ENCODE data around the gene SIGLEC8.
"Not testable (repeated sequence)": the region's sequence is repeated elsewhere in the genome, so short reads cannot be mapped to it uniquely, and the experiment has no call there.

SIGLEC8 gene

DNA sequence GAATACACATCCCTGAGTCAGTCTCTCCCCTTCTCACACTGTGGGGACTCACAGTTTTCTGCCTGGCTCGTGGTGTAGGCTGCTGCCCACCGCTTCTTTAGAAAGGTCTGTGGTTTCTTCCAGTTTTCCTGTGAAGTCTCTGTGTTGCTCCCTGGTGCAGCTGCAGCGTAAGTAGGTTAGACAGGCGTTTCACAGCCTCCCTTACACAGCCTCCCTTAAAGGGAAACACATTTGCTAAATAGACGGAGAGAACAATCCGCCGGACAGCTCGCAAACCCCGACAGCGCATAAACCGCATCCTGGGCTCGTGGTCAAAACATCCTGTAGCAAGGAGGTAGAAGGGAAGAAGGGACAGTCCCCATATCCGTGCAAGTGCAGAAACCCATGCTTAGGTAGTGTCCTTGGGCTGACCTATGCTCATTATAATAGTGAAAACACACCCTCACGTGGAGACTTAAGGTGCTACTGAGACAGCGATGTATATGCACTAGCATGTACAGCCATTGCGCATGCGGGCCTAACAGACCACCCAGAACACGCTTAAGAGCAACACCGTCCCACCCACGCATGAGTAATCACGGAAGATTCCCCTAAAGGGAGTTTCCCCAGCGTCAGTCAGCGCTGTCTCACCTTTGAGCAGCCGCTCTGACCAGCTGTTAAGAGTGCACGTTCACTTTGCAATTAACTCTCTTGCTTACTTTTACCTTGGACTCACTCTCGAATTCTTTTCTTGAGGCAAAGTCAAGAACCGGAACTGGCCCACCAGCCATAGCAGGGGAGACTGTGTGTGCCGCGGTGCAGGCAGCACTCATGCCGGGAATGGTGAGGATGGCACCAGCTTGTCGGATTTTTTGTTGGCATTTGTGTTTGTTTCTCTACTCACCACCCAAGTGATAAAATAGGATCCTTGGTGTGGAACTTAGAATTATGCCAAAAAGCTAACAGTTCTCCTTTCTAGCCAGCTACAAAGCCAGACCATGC lies 16.6 kb downstream of the SIGLEC8 start:
- DNase-seq, result no peak

DNA sequence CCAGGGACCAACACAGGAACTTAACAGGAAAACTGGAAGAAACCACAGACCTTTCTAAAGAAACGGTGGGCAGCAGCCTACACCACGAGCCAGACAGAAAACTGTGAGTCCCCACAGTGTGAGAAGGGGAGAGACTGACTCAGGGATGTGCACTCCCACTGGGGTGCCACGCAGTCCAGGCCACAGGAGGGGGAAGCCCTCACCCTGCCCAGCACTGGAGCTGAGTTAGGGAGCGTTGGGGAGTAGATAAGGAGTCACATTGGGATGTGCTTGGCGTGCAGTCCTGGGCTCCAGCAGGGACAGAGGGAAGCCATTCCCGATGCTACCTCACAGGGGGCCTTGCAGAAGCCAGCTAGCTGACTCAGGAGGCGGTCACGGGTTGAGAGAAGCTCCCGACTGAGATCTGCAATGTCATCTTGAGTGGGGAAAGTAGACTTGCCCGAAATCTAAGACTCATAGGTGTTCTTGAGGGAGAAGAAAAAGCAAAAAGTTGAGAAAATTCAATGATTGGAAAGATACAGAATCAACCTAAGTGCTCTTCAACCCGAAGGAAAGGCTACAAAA lies 17.3 kb downstream of the SIGLEC8 start:
- DNase-seq, result no peak

DNA sequence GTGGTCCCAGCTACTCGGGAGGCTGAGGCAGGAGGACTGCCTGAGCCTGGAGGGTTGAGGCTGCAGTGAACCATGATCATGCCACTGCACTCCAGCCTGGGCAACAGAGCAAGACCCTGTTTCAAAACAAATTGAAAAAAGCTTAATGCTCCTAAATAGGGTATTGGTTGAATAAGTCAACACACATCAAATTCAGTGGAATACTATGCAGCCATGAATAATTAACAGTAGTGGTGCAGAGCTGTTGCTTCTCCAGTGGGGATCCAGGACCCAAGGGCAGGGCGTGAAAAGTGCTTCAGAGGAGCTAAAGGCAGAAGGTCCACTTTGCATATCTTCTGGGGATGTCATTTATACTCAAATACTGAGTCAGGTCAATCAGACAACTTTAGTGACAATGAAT lies 18.2 kb downstream of the SIGLEC8 start:
- DNase-seq, result no peak

DNA sequence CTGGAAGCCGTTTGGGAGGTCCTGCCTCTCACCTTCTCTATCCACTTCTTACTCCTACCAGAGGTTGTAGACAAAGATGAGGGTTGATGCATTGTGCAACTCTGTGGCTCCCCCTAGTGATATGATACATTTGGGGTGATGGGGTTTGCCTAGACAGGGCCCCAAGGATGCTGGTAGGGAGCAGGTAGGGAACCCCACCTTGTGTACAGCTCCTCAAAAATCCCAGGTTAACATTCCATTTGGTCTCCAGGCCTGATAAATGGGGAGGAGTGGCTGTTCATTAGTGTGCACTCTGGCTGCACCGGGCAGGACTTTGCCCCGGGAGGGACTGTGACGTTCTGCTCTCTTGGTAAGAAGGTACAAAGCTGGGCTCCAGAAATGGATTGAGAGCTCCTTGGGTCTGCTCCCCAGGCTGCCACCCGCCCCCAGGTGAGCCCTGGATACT lies 19.2 kb downstream of the SIGLEC8 start:
- no peak for DNase-seq

DNA sequence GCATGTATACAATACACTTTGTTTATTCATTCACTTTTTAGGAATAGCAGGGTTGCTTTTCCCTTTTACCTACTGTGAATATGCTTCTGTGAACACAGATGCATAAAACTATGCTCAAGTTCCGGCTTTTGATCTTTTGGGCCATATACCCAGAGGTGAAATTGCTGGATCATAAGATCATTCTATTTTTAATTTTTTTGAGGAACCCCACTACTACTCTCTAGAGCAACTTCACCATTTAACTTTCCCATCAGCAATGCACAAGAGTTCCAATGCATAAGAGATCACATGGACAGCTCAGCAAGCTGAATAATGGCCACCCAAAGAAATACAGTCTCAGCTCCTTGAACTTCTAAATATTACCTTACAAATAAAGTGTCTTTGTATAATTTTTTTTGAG lies 23.8 kb downstream of the SIGLEC8 start:
- no peak for DNase-seq

DNA sequence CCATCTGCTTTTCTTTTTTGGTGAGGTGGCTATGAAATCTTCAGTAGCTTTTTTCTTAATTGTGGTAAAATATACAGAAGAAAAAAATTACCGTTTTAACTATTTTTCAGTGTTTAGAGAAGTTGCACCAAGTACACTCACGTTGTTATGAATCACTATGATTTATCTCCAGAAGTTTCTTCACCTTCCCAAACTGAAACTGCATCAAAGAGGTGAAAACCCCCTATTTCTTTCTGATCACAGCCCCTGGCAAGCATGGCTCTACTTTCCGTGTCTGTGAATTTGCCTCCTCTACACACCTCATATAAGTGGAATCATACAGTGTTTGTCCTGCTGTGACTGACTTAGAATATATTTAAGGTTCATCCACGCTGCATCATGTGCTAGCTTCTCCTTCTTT lies 25.2 kb downstream of the SIGLEC8 start:
- no peak for DNase-seq

DNA sequence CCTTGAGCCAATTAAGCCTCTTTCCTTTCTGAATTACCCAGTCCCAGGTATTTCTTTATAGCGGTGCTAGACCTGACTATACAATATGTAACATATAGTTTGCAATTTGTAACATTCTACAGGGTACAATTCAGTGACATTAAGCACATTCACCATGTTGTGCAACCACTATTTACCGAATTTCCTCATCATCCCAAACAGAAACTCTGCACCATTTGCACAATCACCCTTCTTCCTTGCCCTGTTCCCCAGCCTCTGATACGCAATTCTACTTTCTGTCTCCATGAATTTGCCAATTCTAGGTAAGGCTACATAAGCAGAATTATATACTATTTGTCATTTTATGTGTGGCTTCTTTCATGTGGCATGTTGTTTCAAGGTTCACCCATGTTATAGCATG lies 27.1 kb downstream of the SIGLEC8 start:
- no peak for DNase-seq

DNA sequence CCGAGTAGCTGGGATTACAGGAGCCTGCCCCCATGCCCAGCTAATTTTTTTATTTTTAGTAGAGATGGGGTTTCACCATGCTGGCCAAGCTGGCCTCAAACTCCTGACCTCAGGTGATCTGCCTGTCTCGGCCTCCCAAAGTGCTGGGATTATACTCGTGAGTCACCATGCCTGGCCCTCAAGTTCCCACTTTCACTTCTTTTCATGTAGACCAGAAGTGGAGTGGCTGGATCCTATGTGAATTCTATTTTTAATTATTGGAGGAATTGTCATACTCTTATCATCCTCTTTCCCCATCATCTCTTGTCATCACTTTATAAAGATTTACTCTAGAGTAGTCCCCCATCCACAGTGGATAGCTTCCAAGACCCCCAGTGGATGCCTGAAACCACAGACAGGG lies 28.0 kb downstream of the SIGLEC8 start:
- no peak for DNase-seq

DNA sequence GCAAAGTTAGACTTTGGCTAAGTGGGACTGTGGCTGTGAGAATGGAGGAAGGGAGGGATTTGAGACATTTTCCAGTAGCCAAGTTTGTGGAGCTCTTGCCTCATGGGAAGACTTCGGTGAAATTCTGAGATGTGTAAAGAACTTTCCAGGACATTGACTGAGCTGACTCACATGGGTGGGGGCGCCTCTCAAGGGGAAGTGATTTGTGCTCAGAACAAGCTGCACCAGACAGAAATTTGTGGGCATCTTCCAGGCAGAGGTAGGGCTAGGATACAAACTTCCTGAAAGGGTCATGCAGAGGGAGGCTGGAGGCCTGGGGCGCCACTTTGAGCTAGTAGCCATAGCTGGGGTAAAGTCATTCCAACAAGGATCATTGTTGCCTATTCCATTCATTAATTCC lies 31.1 kb downstream of the SIGLEC8 start:
- DNase-seq, result no peak

DNA sequence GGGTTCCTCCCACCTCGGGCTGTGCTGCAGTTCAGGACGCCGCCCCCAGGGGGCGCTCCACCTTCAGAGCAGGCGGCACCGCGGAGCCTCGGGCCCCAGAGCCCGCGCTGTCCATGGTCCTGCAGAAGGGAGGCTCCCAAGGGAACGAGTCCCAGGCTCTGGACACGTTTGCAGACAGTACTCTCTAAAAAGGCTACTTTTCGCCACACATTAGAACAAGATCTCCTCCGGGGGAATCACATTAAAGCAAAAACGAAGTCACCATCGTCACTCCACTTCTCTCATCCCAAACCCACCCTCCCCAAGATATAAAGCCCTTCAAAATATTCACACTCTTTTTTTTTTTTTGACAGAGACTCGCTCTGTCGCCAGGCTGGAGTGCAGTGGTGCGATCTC lies 36.2 kb downstream of the SIGLEC8 start:
- DNase-seq, result no peak

DNA sequence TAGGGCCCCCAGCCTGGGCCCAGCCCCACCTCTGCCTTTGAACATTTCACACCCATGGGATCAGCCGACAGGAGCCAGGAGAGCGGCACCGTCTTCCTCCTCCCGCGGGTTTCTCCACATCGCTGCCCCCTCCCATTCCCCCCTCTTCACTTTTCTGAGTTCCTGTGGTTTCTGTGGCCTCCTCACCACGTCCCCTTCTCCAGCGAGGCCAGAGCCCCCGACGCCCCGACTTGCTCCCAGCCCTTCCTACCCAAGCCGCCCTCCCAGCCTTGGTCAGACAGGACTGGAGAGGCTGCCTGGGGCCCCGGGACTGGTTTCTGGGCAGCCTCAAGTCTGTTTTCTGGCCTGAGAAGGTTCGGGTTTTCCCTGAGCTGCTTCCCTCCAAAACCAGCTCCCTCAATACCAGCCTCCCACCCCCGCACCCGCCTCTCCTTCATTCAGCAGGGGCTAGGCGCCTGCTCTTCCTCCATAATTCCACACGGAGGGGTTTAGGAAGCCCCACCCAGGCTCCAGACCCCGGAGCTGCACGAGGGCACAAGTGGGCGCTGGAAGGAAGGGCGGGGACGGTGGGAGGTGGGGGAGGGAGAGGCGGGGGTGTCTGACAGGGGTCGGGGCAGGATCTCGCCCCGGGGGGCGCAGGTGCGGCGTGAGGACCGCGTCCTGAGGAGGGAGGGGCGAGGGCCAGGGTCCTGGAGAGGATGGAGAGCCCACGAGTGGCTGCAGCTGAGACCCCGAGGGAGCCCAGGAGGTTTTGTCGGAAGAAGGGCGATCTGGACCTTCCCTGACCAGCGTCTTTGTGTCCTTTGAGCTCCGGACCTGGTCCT lies 36.8 kb downstream of the SIGLEC8 start:
- no peak for DNase-seq

DNA sequence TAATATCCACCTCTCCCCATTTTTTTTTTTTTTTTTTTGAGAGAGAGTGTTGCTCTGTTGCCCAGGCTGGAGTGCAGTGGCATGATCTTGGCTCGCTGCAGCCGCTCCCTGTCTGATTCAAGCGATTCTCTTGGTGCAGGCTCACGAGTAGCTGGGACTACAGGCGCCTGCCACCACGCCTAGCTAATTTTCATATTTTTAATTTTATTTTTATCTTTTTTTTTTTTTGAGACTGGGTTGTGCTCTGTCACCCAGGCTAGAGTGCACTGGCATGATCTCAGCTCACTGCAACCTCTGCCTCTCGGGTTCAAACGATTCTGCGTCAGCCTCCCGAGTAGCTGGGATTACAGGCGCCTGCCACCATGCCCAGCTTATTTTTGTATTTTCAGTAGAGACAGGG lies 37.7 kb downstream of the SIGLEC8 start:
- DNase-seq, result not testable (repeated sequence)

DNA sequence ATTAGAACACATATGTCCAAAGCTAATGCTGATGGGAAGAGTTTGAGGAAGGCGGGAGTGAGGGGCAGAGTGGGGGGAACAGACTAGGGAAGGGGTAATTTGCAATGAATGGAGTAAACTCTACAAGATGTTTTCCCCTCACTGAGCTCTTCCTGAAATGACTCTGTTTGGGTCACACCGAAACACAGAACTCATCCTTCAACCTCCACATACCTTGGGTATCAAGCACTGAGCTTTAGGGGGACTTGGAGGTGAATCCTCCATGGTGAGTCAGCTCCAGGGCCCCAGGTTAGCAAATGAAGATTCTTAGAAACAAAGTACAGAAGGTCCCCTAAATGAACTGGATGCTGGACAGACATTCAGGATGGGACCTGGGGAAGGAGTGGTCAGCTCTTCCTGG lies 39.5 kb downstream of the SIGLEC8 start:
- DNase-seq, result no peak

DNA sequence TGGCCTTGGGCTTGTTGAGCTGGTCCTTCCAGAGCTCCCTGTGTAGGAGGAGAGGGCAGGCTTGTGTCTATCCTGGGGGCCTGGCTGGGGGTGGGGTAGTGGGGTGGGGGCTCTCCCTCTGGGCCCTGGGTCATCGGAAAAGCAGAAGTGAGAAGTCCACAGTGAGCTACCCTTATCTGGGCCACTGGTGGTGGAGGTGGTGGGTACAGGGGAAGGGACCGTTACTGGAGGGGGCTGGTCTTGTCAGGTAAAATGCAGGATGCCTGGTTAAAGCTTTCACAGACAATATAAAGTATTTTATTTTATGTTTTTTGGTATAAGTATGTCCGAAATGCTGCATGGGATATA lies 40.5 kb downstream of the SIGLEC8 start:
- no peak for DNase-seq

DNA sequence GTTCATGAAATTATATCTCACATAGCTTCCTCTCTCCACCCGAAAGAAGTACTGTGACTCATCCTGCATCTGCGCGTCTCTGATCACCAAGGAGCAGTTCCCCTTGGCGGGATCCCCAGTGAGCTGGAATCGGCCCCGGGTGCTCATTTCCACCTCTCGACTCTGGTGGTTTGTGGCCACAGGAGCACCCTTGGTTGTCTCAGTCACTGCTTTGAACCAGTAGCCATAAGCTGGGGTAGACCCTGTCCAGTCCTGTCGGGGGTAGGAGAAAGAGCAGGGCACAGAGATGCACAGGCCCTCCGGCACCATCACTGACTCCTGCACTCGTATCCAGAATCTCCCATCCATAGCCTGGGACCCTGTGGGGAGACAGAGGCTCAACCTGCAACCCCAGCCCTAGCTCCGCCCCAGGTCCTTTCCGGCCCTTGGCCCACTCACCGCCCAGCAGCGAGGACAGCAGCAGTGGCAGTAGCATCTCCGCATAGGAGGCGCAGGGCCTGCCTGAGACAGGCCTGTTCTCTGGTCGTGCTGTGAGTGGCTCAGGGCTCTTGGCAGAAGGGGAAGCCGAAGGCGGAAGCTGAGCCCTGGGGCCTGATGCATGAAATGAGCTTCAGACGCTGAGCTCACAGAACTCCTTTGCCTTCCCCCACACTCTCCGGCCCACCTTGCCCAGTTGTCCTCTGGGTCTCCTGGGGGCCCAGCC lies 41.0 kb downstream of the SIGLEC8 start, which contains the start of gene SIGLEC10:
Gene SIGLEC10 (minus strand): TSS at position 536 of the 703 bp plus-strand sequence. CDS start 61 bp downstream, at position 475.
- DNase-seq, result no peak

DNA sequence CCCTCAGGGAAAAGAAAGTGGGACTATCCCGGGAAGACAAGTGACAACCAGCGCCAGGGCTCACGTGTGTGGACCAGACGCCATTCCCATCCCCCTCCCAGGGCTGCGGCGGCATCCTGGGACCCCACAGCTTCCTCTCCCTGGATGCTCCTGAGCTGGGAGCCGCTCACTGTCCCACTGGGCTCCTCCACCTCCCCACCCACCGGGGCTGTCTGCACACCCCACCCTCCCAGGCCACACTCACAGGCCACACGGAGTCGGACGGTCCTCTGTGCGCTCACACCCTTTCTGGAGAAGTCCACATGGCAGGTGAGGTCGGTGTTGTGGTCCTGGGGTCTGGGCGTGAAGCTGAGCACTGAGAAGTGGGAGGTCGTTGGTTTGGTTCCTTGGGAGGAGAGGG lies 41.8 kb downstream of the SIGLEC8 start:
- DNase-seq, result not testable (repeated sequence)

DNA sequence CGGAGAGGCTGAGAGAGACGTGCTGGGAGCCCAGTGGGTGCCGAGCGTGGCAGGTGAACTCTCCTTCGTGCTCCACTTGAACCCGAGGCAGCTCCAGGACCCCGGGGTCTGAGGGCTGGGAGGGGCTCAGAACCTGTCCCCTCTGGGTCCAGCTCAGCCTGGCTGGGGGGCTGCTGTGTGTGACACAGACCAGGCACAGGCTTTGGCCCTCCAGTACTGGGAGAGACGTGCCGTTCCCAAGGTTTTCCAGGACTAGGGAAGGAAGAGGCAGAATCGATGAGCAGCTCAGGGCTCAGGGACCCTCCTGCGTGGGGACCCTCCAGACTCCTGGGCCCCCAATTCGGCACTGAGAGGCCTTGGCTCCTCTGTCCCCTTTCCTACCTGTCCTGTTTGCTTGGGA lies 43.1 kb downstream of the SIGLEC8 start:
- DNase-seq, result no peak

DNA sequence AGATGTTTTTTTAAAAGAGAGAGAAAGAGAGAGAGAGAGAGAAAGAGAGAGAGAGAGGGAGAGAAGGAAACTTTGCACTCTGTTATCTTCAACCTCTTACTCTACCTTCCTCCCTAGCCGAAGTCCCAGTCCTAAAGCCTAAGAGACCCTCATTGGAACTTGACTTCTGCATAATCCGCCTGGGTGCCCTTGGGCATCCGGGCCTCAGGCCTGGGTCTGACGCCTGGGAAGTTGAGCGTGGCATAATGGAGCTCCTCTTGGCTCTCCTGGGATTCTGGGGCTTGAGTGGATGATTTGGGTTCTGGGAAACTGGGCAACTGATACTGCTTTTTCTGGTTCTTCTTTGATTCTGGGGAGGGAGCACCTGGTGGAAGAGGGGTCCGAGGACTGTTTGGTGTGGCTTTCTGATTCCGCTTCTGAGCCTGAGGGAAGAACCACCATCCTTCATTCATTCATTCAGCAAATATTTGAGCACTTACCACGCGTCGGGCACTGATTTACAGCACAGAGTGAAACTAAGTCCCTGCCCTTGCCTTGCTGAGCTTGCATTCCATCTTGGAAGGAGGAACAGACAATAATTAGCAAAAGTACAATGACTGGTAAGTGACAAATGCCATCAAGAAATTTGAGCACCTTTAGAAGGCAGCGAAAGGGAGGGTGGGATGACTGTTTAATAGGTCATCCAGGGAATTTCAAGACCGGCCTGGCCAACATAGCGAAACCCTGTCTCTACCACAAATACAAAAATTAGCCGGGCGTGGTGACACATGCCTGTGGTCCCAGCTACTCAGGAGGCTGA lies 47.1 kb downstream of the SIGLEC8 start:
- DNase-seq, result no peak

DNA sequence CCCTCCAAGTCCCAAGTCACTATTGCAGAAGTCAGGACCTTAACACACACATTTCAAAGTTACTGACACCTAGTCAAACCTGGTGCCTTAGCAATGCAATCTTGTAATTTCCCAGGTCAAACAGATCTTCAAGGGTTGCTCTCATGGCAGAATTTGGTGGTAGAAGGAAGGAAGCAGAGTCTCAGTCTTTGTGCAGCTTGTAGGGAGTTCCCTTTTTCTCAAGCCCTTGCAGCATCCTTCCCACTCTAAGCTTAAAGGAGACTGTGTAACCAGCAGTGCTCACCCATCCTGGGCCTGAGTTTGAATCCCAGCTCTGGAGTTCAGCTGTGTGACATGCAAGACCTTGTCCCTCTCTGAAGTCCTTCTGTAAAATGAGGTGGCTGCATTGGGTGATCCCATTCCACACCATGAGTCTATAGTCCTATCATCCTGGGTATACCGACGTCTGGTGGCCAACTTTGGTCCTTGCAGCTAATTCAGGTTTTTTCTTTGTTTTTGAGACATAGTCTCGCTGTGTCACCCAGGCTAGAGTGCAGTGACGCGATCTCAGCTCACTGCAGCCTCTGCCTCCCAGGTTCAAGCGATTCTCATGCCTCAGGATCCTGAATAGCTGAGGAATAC lies 50.6 kb downstream of the SIGLEC8 start:
- DNase-seq, result no peak

DNA sequence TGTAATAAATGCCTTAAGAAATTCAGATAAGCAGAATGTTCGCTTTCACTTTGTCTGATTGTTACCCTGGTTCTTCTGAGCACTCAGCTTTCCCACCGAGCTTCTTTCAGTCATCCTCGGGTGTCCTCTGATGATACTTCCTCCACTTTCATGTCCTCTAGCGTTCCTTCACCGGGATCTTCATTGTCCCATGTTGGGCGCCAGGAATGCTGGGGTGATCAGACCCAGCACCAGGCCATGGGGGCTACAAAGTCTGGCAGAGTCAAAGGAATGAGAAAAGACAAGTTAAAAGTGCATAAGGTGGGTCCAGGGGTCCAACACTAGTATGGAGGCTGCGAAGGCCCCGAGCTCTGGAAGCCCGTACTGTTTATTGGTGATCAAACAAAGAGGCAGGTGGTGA lies 56.1 kb downstream of the SIGLEC8 start:
- no peak for DNase-seq
